Heart right ventricle (tissue), 16 donors: ENCODE measurements around the gene ARRDC2. TPM values are rescaled to one million over a fixed set of nuclear protein-coding genes. Genes with fewer than 3 reads are reported as not detected.

ENCODE experiments used
- ATAC-seq, 8 donors: fragments of 200-7000 bp; cut with Tn5 transposase; one replicate each; pipeline ENCODE4 v1.9.1; 2020; ENCODE audit warnings: mild to moderate bottlenecking in 8 of 8, moderate library complexity in 8 of 8, moderate number of reproducible peaks in 1 of 8
- DNase-seq, 2 donors: peaks; one replicate each; pipeline ENCODE4 v3.0.0-alpha.2; 2020
- H3K27ac ChIP-seq, 10 donors: fragments of 200-600 bp; sonication (generic) in 2 of 10; one replicate each; pipeline versions ENCODE4 v1.5.0 to v1.8.0; 2020 to 2022; ENCODE audit warnings: mild to moderate bottlenecking in 3 of 10
- H3K27me3 ChIP-seq, 7 donors: fragments of 200-600 bp; one replicate each; pipeline ENCODE4 v1.8.0; 2021 to 2022; ENCODE audit warnings: mild to moderate bottlenecking in 2 of 7
- H3K36me3 ChIP-seq, 9 donors: fragments of 200-600 bp; sonication (generic) in 1 of 9; one replicate each; pipeline versions ENCODE4 v1.5.0 to v1.8.0; 2020 to 2022; ENCODE audit warnings: mild to moderate bottlenecking in 2 of 9
- H3K4me1 ChIP-seq, 9 donors: fragments of 200-600 bp; sonication (generic) in 1 of 9; one replicate each; pipeline versions ENCODE4 v1.5.0 to v1.8.0; 2020 to 2022; ENCODE audit warnings: mild to moderate bottlenecking in 4 of 9
- H3K4me3 ChIP-seq, 10 donors: fragments of 200-600 bp; sonication (generic) in 2 of 10; one replicate each; pipeline versions ENCODE4 v1.5.0 to v1.8.0; 2020 to 2022; ENCODE audit warnings: mild to moderate bottlenecking in 7 of 10, moderate library complexity in 2 of 10
- H3K9me3 ChIP-seq, 11 donors: fragments of 200-600 bp in 10 of 11; sonication (generic) in 2 of 11; one replicate each; pipeline versions ENCODE4 v1.5.0 to v1.8.0; 2013 to 2022; ENCODE audit warnings: mild to moderate bottlenecking in 2 of 11, control low read depth in 1 of 11, moderate library complexity in 1 of 11
- WGBS, 2 donors: extraction: QIAGEN DNeasy Blood & Tissue Kit; methylation state at CpG; one replicate each; pipeline ENCODE4 v1.1.7; 2013; ENCODE audit warnings: inconsistent platforms in 1 of 2; 5-methylcytosine and 5-hydroxymethylcytosine counted together
- intact Hi-C, 10 donors: fragments of 100-400 bp; cut with DNase I; formaldehyde crosslinking; loops; one replicate each; pipeline versions ENCODE4 v1.11.1 to v1.14.2; 2022
- polyA plus RNA-seq, 2 donors: library from polyadenylated mRNA; stranded (reverse); fragments of 200-250 nt; gene quantifications; one replicate each; pipeline ENCODE4 v1.2.3, GENCODE V29; 2013
- total RNA-seq, 10 donors: library from RNA; stranded (reverse); fragmentation: NEBNext Ultra II Directional in 3 of 10; extraction: Animal tissue kit (Norgen Biotek cat#: 25700) in 3 of 10; gene quantifications; one replicate each; pipeline versions ENCODE4 v1.2.1 to v1.2.4, GENCODE V29; 2021 to 2023
- TF ChIP-seq, protein P1 (sequence below), 9 donors: fragments of 200-600 bp; sonication (generic) in 2 of 9; IDR thresholded peaks; one replicate each; pipeline versions ENCODE4 v1.5.0 to v1.8.0; 2021 to 2022; ENCODE audit warnings: antibody characterized with exemption in 9 of 9, mild to moderate bottlenecking in 5 of 9, moderate library complexity in 1 of 9
- donor health status: Arrhythmogenic right ventricular cardiomyopathy.
- donor health status: ischemic (EF 13 %, LVEDD 7.1; RV severe dilation, severe dysfunction).
- donor health status: healthy with polysubstance abuse.
- donor health status: DM: no; HTN: yes; CAD: no.
- donor health status: DM: no; HTN: no; CAD: no.
- donor health status: ischemic (EF 25% LVEDD 6.9; RV normal size, moderate dysfunction).
- donor health status: ischemic (EF 25% LVEDD 5.7; RV mildly dilated, moderate dysfunction).
- donor health status: healthy.
- donor health status: DM: yes; HTN: yes; CAD: no.
- donor health status: Ischemic cardiomyopathy.
- donor health status: ischemic (EF 35%, LVEDD 5.7; RV mildly dilated, moderate dysfunction).
- donor health status: nonischemic (EF 11% LVEDD 7.7; RV severe dilation, severe dysfunction).
- donor health status: DM: yes; HTN: yes; CAD: no.
- donor health status: PGD.
- donor health status: ischemic (EF 29% LVEDD 5.4; RV normal size, mild dysfunction).
- donor health status: nonischemic (EF 23%, LVEDD 6.1; RV moderate dilation, normal function).

ARRDC2 gene
- total and polyA plus RNA-seq, 12 donors: 4.8 to 45.5 (median 11.8) TPM

DNA sequence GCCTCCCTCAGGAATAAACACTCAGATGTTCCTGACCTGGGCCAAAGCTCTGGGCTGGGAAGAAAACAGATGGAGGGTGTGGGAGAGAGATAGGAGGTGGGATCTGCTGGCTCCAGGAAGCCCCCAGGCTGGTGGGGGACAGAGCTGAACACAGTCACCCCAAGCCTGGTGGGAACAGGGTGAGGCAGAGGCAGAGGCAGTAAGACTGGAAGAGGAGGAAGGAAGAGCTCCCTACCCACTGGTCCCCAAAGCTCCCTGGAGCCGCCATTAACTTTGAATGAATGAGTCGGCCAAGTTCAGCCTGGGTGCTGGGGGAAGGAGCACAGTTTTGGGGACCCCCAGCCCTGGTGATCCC lies 41.9 kb upstream of the ARRDC2 start:
- ATAC-seq: no peak
- Histone ChIP-seq H3K9me3 (no peaks in the 10 kb centered on the region), H3K36me3 (no peaks in the 10 kb centered on the region), H3K4me1 (peaks cover 0 to 5% (median 0%) of the 10 kb centered on the region in 9 donors), H3K27me3 (peaks cover 0 to 88% (median 74%) of the 10 kb centered on the region in 7 donors), H3K27ac (no peak overlapping the region), H3K4me3 (no peak overlapping the region)
- DNase-seq: no peak
- intact Hi-C loops: no loop called here
- TF ChIP-seq, protein P1, sequence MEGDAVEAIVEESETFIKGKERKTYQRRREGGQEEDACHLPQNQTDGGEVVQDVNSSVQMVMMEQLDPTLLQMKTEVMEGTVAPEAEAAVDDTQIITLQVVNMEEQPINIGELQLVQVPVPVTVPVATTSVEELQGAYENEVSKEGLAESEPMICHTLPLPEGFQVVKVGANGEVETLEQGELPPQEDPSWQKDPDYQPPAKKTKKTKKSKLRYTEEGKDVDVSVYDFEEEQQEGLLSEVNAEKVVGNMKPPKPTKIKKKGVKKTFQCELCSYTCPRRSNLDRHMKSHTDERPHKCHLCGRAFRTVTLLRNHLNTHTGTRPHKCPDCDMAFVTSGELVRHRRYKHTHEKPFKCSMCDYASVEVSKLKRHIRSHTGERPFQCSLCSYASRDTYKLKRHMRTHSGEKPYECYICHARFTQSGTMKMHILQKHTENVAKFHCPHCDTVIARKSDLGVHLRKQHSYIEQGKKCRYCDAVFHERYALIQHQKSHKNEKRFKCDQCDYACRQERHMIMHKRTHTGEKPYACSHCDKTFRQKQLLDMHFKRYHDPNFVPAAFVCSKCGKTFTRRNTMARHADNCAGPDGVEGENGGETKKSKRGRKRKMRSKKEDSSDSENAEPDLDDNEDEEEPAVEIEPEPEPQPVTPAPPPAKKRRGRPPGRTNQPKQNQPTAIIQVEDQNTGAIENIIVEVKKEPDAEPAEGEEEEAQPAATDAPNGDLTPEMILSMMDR (IDR thresholded peaks at IDR 0.05): no peak
- WGBS, 2 donors: 37 to 57% methylated on average over 2 of the region's 2 CpGs

- H3K4me1 ChIP-seq: peaks cover 0 to 5% (median 0%) of the 10 kb centered on the region in 9 donors
- peaks cover 0 to 90% (median 73%) of the 10 kb centered on the region in 7 donors for H3K27me3 ChIP-seq
- TF ChIP-seq, protein P1 (IDR thresholded peaks at IDR 0.05): no peak
- H3K27ac ChIP-seq: no peak within 1 kb of the TSS
- intact Hi-C loops: no loop called here
- peak in 2 of 8 donors; percentile 25 to 31 for ATAC-seq
- 5 to 9% methylated on average over 24 to 58 of the region's 59 CpGs for WGBS, 2 donors
- peak within 1 kb of the TSS in 2 of 10 donors; percentile 10 to 28 for H3K4me3 ChIP-seq
- no peaks in the 10 kb centered on the region for H3K36me3 ChIP-seq
- DNase-seq: no peak
- H3K9me3 ChIP-seq: no peaks in the 10 kb centered on the region
These were observed 41.3 kb upstream of the ARRDC2 start, which contains the start of gene KCNN1 for GRCh38 chr19:17966550-17967256. Gene KCNN1 (plus strand): TSS chr19:17967107. CDS start chr19:17973889, 6,782 bp downstream.

DNA sequence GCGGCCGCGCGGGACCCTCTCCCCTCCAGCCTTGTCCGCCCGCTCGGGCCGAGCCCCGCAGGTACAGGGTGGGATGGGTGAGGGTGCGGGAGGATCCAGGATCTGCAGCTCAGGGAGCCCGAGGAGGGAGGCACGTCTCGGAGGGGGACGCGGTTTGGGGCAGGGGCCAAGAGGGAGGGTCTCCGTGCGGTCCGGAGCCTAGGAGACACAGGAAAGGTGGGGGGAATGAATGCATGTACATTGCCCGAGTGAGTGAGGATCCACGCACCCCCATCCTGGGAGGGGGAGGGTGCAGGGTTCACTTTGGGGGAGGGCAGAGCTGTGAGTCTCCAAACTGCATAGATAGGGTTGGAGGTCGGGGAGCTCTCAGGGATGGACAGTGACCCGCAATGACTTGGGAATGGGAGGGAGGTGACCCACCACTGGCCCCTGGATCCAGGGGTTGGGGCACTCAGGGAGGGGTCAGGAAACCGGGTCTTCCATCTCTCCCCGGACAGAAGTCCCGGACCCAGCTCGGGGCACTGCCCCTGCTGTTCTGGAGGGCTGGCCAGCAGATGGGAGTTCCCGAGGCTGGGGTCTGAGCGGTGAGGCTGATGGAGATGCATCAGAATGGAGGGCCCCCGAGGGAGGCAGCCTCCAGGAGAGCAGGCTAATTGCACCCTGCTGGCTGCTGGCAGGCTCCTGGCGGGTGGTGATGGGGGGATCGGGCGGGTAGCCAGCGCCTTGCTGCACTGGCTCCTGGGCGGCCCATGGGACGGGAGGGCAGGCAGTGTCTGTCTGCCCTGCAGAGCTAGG lies 40.5 kb upstream of the ARRDC2 start:
- Histone ChIP-seq H3K9me3 (no peaks in the 10 kb centered on the region), H3K4me1 (peaks cover 0 to 5% (median 0%) of the 10 kb centered on the region in 9 donors), H3K27me3 (peaks cover 0 to 82% (median 66%) of the 10 kb centered on the region in 7 donors), H3K36me3 (no peaks in the 10 kb centered on the region), H3K4me3 (peak overlapping the region in 2 of 10 donors; percentile 10 to 28), H3K27ac (no peak overlapping the region)
- DNase-seq: no peak
- no peak for ATAC-seq
- intact Hi-C loops: no loop called here
- TF ChIP-seq, protein P1 (IDR thresholded peaks at IDR 0.05): no peak
- WGBS, 2 donors: 7% methylated on average over 33 to 35 of the region's 35 CpGs

GRCh38 chr19:17968362-17968761 lies 39.6 kb upstream of the ARRDC2 start:
- Histone ChIP-seq H3K4me1 (peaks cover 0 to 5% (median 0%) of the 10 kb centered on the region in 9 donors), H3K27me3 (peaks cover 0 to 73% (median 57%) of the 10 kb centered on the region in 7 donors), H3K9me3 (no peaks in the 10 kb centered on the region), H3K4me3 (no peak overlapping the region), H3K27ac (no peak overlapping the region), H3K36me3 (no peaks in the 10 kb centered on the region)
- intact Hi-C loops: no loop called here
- no peak for ATAC-seq
- 75 to 79% methylated on average over 4 of the region's 4 CpGs for WGBS, 2 donors
- TF ChIP-seq, protein P1 (IDR thresholded peaks at IDR 0.05): no peak
- no peak for DNase-seq
